Measurements from ENCODE around the gene BRICD5. TPM values are rescaled to one million over a fixed set of nuclear protein-coding genes. Genes with fewer than 3 reads are reported as not detected.

Gene BRICD5
- total and polyA plus RNA-seq, 2 of the 13 experiments (the other 11 are each of a cell fraction or from before 2014, with no cell fraction given): 1.6 to 5.8 TPM

- TF ChIP-seq DZIP1 (CRISPR knock-in tag; IDR thresholded peaks at IDR 0.05): no peak; the same call in 1 of the 2 replicates
- TF ChIP-seq ZZZ3 (CRISPR knock-in tag; IDR thresholded peaks at IDR 0.05; ENCODE audit: borderline replicate concordance): peak; percentile 73
- no peak for TF ChIP-seq FOXK1 (CRISPR knock-in tag; IDR thresholded peaks at IDR 0.05; ENCODE audit: borderline replicate concordance, low read depth)
- no peak for TF ChIP-seq SP5 (CRISPR knock-in tag; IDR thresholded peaks at IDR 0.05; ENCODE audit: borderline replicate concordance, low read depth)
- TF ChIP-seq YEATS2 (CRISPR knock-in tag; IDR thresholded peaks at IDR 0.05; ENCODE audit: borderline replicate concordance): peak; percentile 74; the same call in 1 of the 2 replicates
- no peak for TF ChIP-seq MTA3 (CRISPR knock-in tag; IDR thresholded peaks at IDR 0.05)
- no peak for TF ChIP-seq DPF2 (CRISPR knock-in tag; IDR thresholded peaks at IDR 0.05; ENCODE audit: borderline replicate concordance, low read depth)
- TF ChIP-seq ZNF7 (CRISPR knock-in tag; IDR thresholded peaks at IDR 0.05): no peak
- no peak; the same call in 1 of the 2 replicates for TF ChIP-seq ZIK1 (CRISPR knock-in tag; IDR thresholded peaks at IDR 0.05; ENCODE audit: borderline replicate concordance, low read depth)
- TF ChIP-seq NFYC (CRISPR knock-in tag; IDR thresholded peaks at IDR 0.05): 0 out of 2 replicates have a peak, but pooled peaks have one; percentile 22
- no peak for TF ChIP-seq SOX6 (IDR thresholded peaks at IDR 0.05)
- peak; percentile 44 for TF ChIP-seq SOX6 (CRISPR knock-in tag; IDR thresholded peaks at IDR 0.05)
- TF ChIP-seq, protein P1, sequence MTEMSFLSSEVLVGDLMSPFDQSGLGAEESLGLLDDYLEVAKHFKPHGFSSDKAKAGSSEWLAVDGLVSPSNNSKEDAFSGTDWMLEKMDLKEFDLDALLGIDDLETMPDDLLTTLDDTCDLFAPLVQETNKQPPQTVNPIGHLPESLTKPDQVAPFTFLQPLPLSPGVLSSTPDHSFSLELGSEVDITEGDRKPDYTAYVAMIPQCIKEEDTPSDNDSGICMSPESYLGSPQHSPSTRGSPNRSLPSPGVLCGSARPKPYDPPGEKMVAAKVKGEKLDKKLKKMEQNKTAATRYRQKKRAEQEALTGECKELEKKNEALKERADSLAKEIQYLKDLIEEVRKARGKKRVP (CRISPR knock-in tag; IDR thresholded peaks at IDR 0.05): peak in 1 of 2 experiments; percentile 61; a peak in 1 of 4 replicates
- 0 out of 2 replicates have a peak, but pooled peaks have one; percentile 61 for TF ChIP-seq ZSCAN31 (CRISPR knock-in tag; IDR thresholded peaks at IDR 0.05; ENCODE audit: low read depth)
- TF ChIP-seq, protein P2, sequence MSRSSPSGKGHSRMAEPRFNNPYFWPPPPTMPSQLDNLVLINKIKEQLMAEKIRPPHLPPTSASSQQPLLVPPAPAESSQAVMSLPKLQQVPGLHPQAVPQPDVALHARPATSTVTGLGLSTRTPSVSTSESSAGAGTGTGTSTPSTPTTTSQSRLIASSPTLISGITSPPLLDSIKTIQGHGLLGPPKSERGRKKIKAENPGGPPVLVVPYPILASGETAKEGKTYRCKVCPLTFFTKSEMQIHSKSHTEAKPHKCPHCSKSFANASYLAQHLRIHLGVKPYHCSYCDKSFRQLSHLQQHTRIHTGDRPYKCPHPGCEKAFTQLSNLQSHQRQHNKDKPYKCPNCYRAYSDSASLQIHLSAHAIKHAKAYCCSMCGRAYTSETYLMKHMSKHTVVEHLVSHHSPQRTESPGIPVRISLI (CRISPR knock-in tag; IDR thresholded peaks at IDR 0.05; ENCODE audit: borderline replicate concordance): no peak; the same call in 1 of the 2 replicates
- TF ChIP-seq, protein P3, sequence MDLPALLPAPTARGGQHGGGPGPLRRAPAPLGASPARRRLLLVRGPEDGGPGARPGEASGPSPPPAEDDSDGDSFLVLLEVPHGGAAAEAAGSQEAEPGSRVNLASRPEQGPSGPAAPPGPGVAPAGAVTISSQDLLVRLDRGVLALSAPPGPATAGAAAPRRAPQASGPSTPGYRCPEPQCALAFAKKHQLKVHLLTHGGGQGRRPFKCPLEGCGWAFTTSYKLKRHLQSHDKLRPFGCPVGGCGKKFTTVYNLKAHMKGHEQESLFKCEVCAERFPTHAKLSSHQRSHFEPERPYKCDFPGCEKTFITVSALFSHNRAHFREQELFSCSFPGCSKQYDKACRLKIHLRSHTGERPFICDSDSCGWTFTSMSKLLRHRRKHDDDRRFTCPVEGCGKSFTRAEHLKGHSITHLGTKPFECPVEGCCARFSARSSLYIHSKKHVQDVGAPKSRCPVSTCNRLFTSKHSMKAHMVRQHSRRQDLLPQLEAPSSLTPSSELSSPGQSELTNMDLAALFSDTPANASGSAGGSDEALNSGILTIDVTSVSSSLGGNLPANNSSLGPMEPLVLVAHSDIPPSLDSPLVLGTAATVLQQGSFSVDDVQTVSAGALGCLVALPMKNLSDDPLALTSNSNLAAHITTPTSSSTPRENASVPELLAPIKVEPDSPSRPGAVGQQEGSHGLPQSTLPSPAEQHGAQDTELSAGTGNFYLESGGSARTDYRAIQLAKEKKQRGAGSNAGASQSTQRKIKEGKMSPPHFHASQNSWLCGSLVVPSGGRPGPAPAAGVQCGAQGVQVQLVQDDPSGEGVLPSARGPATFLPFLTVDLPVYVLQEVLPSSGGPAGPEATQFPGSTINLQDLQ (CRISPR knock-in tag; IDR thresholded peaks at IDR 0.05): 0 out of 2 replicates have a peak, but pooled peaks have one; percentile 49
- no peak; the same call in 1 of the 2 replicates for TF ChIP-seq ZNF430 (CRISPR knock-in tag; IDR thresholded peaks at IDR 0.05)
- no peak for TF ChIP-seq ZFP36L2 (CRISPR knock-in tag; IDR thresholded peaks at IDR 0.05)
- TF ChIP-seq, protein P4, sequence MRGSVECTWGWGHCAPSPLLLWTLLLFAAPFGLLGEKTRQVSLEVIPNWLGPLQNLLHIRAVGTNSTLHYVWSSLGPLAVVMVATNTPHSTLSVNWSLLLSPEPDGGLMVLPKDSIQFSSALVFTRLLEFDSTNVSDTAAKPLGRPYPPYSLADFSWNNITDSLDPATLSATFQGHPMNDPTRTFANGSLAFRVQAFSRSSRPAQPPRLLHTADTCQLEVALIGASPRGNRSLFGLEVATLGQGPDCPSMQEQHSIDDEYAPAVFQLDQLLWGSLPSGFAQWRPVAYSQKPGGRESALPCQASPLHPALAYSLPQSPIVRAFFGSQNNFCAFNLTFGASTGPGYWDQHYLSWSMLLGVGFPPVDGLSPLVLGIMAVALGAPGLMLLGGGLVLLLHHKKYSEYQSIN (CRISPR knock-in tag; IDR thresholded peaks at IDR 0.05; ENCODE audit: borderline replicate concordance): no peak
Observed at GRCh38 chr16:2205104-2205966, 5.3 kb downstream of the BRICD5 start, which contains the start of gene MLST8 (continued).
